ENCODE data around the gene FBXO3.

DNA sequence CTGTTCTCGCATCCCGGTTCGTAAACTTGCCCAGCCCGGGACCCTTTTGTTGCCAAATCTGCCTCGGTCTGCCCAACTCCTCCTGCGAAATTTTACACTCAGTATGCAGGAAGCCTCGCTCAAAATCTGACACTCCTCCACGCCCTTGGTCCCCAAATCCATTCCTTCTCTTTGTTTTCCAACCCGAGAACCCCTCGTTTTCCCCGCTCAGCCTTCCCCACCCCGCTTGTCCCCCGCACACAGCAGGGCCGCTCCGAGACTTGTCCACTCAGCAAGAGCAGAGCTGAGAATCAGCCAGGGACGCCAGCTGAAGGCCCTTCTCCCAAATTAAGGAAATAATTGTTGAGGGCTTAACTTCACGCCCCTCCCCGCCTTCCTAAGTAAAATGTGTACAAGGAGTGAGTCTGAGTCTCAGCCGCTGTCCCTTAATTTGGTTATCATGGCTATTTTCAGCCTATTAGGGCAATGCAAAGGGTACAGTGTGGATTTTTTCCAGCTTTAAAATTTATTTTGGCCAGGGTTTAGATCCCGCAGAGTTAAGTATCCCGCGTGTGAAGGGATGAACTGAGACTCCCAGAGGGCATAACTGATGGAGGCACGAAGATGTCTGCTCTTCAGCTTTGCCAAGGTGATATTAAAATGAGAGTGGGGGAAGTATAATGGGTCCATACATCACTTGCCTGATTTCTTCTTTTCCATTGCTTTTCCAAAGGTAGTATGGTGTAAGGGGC is 581 bp upstream of the FBXO3 start:
- TF ChIP-seq, protein P1, sequence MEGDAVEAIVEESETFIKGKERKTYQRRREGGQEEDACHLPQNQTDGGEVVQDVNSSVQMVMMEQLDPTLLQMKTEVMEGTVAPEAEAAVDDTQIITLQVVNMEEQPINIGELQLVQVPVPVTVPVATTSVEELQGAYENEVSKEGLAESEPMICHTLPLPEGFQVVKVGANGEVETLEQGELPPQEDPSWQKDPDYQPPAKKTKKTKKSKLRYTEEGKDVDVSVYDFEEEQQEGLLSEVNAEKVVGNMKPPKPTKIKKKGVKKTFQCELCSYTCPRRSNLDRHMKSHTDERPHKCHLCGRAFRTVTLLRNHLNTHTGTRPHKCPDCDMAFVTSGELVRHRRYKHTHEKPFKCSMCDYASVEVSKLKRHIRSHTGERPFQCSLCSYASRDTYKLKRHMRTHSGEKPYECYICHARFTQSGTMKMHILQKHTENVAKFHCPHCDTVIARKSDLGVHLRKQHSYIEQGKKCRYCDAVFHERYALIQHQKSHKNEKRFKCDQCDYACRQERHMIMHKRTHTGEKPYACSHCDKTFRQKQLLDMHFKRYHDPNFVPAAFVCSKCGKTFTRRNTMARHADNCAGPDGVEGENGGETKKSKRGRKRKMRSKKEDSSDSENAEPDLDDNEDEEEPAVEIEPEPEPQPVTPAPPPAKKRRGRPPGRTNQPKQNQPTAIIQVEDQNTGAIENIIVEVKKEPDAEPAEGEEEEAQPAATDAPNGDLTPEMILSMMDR (IDR thresholded peaks at IDR 0.05) = no peak
- no peak for TF ChIP-seq POLR2A (IDR thresholded peaks at IDR 0.05)
- TF ChIP-seq EP300 (IDR thresholded peaks at IDR 0.05) = no peak

Measured in tibial nerve (tissue), 4 donors.